OCI-LY3 (cell line): ENCODE results near the gene NIPAL4.

Source experiments
- H2AFZ ChIP-seq: fragments of 200-600, 300-600 bp; shearing (Covaris generic); 2 replicates; pipeline ENCODE4 v1.6.0; 2014; ENCODE audit warnings: antibody characterized with exemption, low read depth, low read length
- H3K27ac ChIP-seq: fragments of 200-600, 300-600 bp; sonication (generic); 2 replicates; pipeline ENCODE4 v1.5.1; 2014; ENCODE audit warnings: mild to moderate bottlenecking, low read length, moderate library complexity, mixed read lengths
- H3K27me3 ChIP-seq: fragments of 200-600, 300-600 bp; sonication (generic); 2 replicates; pipeline ENCODE4 v1.6.1; 2014; ENCODE audit warnings: low read depth, low read length, mixed read lengths
- H3K36me3 ChIP-seq: fragments of 200-600, 300-600 bp; sonication (generic); replicated peaks from 2 replicates; pipeline ENCODE3; 2014; ENCODE audit warnings: low read depth, low read length, mixed read lengths
- H3K4me1 ChIP-seq: fragments of 300-600, 200-600 bp; sonication (generic); 2 replicates; pipeline ENCODE4 v1.6.1; 2014; ENCODE audit warnings: low read length, mixed read lengths
- H3K4me2 ChIP-seq: fragments of 200-600, 300-600 bp; sonication (generic); 2 replicates; pipeline ENCODE4 v1.6.1; 2014; ENCODE audit warnings: low read length, mixed read lengths
- H3K4me3 ChIP-seq: fragments of 300-600, 200-600 bp; sonication (generic); 2 replicates; pipeline ENCODE4 v1.5.1; 2014; ENCODE audit warnings: antibody characterized with exemption, mild to moderate bottlenecking, low read length, moderate library complexity
- H3K79me2 ChIP-seq: fragments of 300-600, 200-600 bp; shearing (Covaris generic); 2 replicates; pipeline ENCODE4 v1.6.1; 2014; ENCODE audit warnings: mild to moderate bottlenecking, low read length, mixed read lengths
- H3K9ac ChIP-seq: fragments of 300-600, 200-600 bp; shearing (Covaris generic); 2 replicates; pipeline ENCODE4 v1.6.0; 2014; ENCODE audit warnings: mild to moderate bottlenecking, low read length, moderate library complexity
- H3K9me3 ChIP-seq: fragments of 200-600, 300-600 bp; shearing (Covaris generic); 2 replicates; pipeline ENCODE4 v1.6.1; 2014; ENCODE audit warnings: low read length, mixed read lengths; ENCODE audit not compliant: insufficient read depth
- H4K20me1 ChIP-seq: fragments of 200-600, 300-600 bp; sonication (generic); 2 replicates; pipeline ENCODE4 v1.6.1; 2016; ENCODE audit warnings: low read length, mixed read lengths; ENCODE audit not compliant: insufficient read depth
- CTCF ChIP-seq: fragments of 200-600, 300-600 bp; sonication (generic); IDR thresholded peaks from 2 replicates; pipeline ENCODE4 v1.5.1; 2014; ENCODE audit warnings: antibody characterized with exemption, low read length, low read depth
- EZH2phosphoT487 ChIP-seq: fragments of 200-600 bp; shearing (Covaris generic); IDR thresholded peaks from 2 replicates; pipeline ENCODE4 v1.6.1; 2018; ENCODE audit warnings: antibody characterized with exemption, mixed run types, low read depth

Gene NIPAL4

GRCh38 chr5:157504053-157504452 is 44.0 kb downstream of the NIPAL4 start:
- peaks cover 69% of the 10 kb centered on the region for H3K36me3 ChIP-seq
- peaks cover 52% of the 10 kb centered on the region for H3K4me1 ChIP-seq

GRCh38 chr5:157505496-157505895 is 45.5 kb downstream of the NIPAL4 start:
- Histone ChIP-seq H3K79me2 (no peaks in the 10 kb centered on the region), H3K9me3 (no peaks in the 10 kb centered on the region), H3K9ac (no peak overlapping the region), H3K27ac (no peak overlapping the region), H3K4me3 (no peak overlapping the region), H3K4me1 (peaks cover 44% of the 10 kb centered on the region), H3K4me2 (no peak overlapping the region), H2AFZ (no peak overlapping the region), H3K27me3 (no peaks in the 10 kb centered on the region), H4K20me1 (no peaks in the 10 kb centered on the region), H3K36me3 (peaks cover 65% of the 10 kb centered on the region)
- TF ChIP-seq EZH2phosphoT487, result no peak

More at GRCh38 chr5:157504053-157504452, 44.0 kb downstream of the NIPAL4 start:
- Histone ChIP-seq H3K27ac (no peak overlapping the region), H4K20me1 (no peaks in the 10 kb centered on the region), H2AFZ (no peak overlapping the region), H3K9ac (no peak overlapping the region), H3K79me2 (no peaks in the 10 kb centered on the region), H3K4me2 (no peak overlapping the region), H3K4me3 (no peak overlapping the region), H3K9me3 (no peaks in the 10 kb centered on the region), H3K27me3 (no peaks in the 10 kb centered on the region)
- TF ChIP-seq CTCF, result no peak
- no peak for TF ChIP-seq EZH2phosphoT487

GRCh38 chr5:157506066-157506590 is 46.1 kb downstream of the NIPAL4 start:
- Histone ChIP-seq H3K36me3 (peaks cover 58% of the 10 kb centered on the region), H3K9ac (no peak overlapping the region), H4K20me1 (no peaks in the 10 kb centered on the region), H3K4me3 (no peak overlapping the region), H3K4me2 (no peak overlapping the region), H3K9me3 (no peaks in the 10 kb centered on the region), H2AFZ (no peak overlapping the region), H3K27ac (no peak overlapping the region), H3K4me1 (peaks cover 39% of the 10 kb centered on the region), H3K27me3 (no peaks in the 10 kb centered on the region), H3K79me2 (no peaks in the 10 kb centered on the region)
- TF ChIP-seq CTCF (no peak), EZH2phosphoT487 (no peak)

- H3K9me3 ChIP-seq, result no peaks in the 10 kb centered on the region
- H3K4me1 ChIP-seq, result peaks cover 28% of the 10 kb centered on the region
- no peaks in the 10 kb centered on the region for H3K27me3 ChIP-seq
- H3K79me2 ChIP-seq, result no peaks in the 10 kb centered on the region
- no peaks in the 10 kb centered on the region for H4K20me1 ChIP-seq
- H2AFZ ChIP-seq, result no peak overlapping the region
- no peak overlapping the region for H3K4me3 ChIP-seq
- peaks cover 59% of the 10 kb centered on the region for H3K36me3 ChIP-seq
- H3K27ac ChIP-seq, result no peak overlapping the region
- no peak overlapping the region for H3K4me2 ChIP-seq
- H3K9ac ChIP-seq, result no peak overlapping the region
- TF ChIP-seq EZH2phosphoT487, result no peak
- no peak for TF ChIP-seq CTCF
These were observed 47.2 kb downstream of the NIPAL4 start for GRCh38 chr5:157506981-157507780.
